Endodermal cell (in vitro differentiated cells): Measurements from ENCODE around the gene AAR2. TPM values are rescaled to one million over a fixed set of nuclear protein-coding genes. Genes with fewer than 3 reads are reported as not detected.

Source experiments
- DNase-seq: peaks from one replicate; pipeline ENCODE4 v3.0.0-alpha.2; 2017
- H3K27ac ChIP-seq: 2 replicates; pipeline ENCODE4 v1.5.1; 2013; ENCODE audit warnings: mild to moderate bottlenecking, low read depth, low read length, moderate library complexity
- H3K27me3 ChIP-seq: 2 replicates; pipeline ENCODE4 v1.6.1; 2013; ENCODE audit warnings: mild to moderate bottlenecking, low read length, moderate library complexity; ENCODE audit not compliant: insufficient read depth, control insufficient read depth, poor library complexity, severe bottlenecking
- H3K36me3 ChIP-seq: 2 replicates; pipeline ENCODE4 v1.7.0; 2013; ENCODE audit warnings: mild to moderate bottlenecking, low read length, moderate library complexity; ENCODE audit not compliant: control insufficient read depth, insufficient read depth
- H3K4me1 ChIP-seq: one replicate; pipeline ENCODE4 v1.7.0; 2013; ENCODE audit warnings: low read length; ENCODE audit not compliant: control insufficient read depth, insufficient read depth
- H3K4me3 ChIP-seq: 2 replicates; pipeline ENCODE4 v1.5.1; 2013; ENCODE audit warnings: mild to moderate bottlenecking, low read length, moderate library complexity
- H3K9ac ChIP-seq: 2 replicates; pipeline ENCODE4 v1.6.1; 2013; ENCODE audit warnings: mild to moderate bottlenecking, low read length, moderate library complexity; ENCODE audit not compliant: poor library complexity, severe bottlenecking; ENCODE audit errors: extremely low read depth
- H3K9me3 ChIP-seq: 2 replicates; pipeline ENCODE4 v1.6.1; 2013; ENCODE audit warnings: mild to moderate bottlenecking, low read length, moderate library complexity; ENCODE audit not compliant: control insufficient read depth
- H3K27ac Mint-ChIP-seq: 2 replicates; pipeline ENCODE4 v1.8.0; 2020; ENCODE audit warnings: mixed read lengths
- H3K27me3 Mint-ChIP-seq: 2 replicates; pipeline ENCODE4 v1.8.0; 2021; ENCODE audit warnings: mild to moderate bottlenecking, mixed read lengths; ENCODE audit not compliant: insufficient read depth
- H3K36me3 Mint-ChIP-seq: 2 replicates; pipeline ENCODE4 v1.8.0; 2020; ENCODE audit warnings: low read depth, mixed read lengths
- H3K4me1 Mint-ChIP-seq: 2 replicates; pipeline ENCODE4 v1.8.0; 2020; ENCODE audit warnings: mixed read lengths
- H3K4me3 Mint-ChIP-seq: 2 replicates; pipeline ENCODE4 v1.8.0; 2020; ENCODE audit warnings: mild to moderate bottlenecking, moderate library complexity, mixed read lengths
- H3K9me3 Mint-ChIP-seq: 2 replicates; pipeline ENCODE4 v1.8.0; 2020; ENCODE audit warnings: mild to moderate bottlenecking, mixed read lengths
- WGBS, 2 experiments: methylation state at CpG; one replicate each; pipeline versions ENCODE4 v1.1.5 to v1.1.7; 2013; ENCODE audit warnings: missing lambda C conversion rate in 2 of 2, mixed read lengths in 1 of 2; ENCODE audit not compliant: insufficient coverage in 1 of 2, insufficient read length in 1 of 2; 5-methylcytosine and 5-hydroxymethylcytosine counted together
- total RNA-seq, 2 donors: library from RNA; stranded (reverse); fragmentation: NEBNext Ultra II Directional in 1 of 2; extraction: Animal tissue kit (Norgen Biotek cat#: 25700) in 1 of 2; gene quantifications; 2 replicates in 1 of 2; 3 replicates in 1 of 2; pipeline ENCODE4 v1.2.1, GENCODE V29; 2021
- TF ChIP-seq, protein P1 (sequence below): fragments of 200-600 bp; sonication (generic); conservative IDR thresholded peaks from 2 replicates; pipeline ENCODE4 v1.5.0; 2021; ENCODE audit warnings: antibody characterized with exemption, mild to moderate bottlenecking

The AAR2 gene
- total RNA-seq, 2 donors from 2014 or later: 23.5 to 24.3 TPM

DNA sequence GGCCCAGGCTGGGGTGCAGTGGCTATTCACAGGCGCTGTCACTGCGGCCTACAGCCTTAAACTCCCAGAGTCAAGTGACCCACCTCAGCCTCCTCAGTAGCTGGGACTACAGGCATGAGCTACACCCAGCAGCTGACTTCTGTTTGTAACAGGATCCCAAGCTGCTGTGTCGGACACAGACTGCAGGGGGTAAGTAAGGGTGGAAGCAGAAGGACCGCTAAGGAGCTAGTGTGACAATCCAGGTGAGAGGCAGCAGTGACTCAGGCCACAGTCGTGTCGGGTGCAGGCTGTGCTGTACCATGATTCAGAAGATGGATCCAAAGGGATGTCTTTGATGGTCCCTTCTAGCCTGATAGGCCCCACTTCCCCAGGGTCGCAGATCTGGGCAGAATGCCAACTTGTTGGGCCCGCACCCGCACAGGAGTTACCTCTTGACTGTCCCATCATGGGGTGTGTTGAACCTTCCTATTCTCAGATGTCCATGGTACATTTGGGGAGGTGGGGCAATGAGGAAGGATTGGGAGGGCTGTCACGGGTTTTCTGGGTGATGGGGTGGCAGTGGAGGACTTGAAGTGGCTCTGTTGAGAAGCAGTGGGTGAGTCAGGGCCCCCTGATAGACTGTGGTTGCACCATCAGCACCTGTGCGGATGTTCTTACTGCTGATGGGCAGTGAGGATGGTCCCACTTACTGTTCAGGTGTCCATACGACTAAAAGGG lies 25.3 kb downstream of the AAR2 start:
- Mint-ChIP-seq H3K4me3 (no peak overlapping the region), H3K36me3 (peaks cover 8% of the 10 kb centered on the region), H3K27ac (no peak overlapping the region), H3K4me1 (peaks cover 15% of the 10 kb centered on the region), H3K9me3 (no peaks in the 10 kb centered on the region), H3K27me3 (peaks cover 25% of the 10 kb centered on the region)
- no peak overlapping the region for H3K9ac ChIP-seq
- H3K9me3 ChIP-seq: no peaks in the 10 kb centered on the region
- no peak for DNase-seq
- TF ChIP-seq, protein P1, sequence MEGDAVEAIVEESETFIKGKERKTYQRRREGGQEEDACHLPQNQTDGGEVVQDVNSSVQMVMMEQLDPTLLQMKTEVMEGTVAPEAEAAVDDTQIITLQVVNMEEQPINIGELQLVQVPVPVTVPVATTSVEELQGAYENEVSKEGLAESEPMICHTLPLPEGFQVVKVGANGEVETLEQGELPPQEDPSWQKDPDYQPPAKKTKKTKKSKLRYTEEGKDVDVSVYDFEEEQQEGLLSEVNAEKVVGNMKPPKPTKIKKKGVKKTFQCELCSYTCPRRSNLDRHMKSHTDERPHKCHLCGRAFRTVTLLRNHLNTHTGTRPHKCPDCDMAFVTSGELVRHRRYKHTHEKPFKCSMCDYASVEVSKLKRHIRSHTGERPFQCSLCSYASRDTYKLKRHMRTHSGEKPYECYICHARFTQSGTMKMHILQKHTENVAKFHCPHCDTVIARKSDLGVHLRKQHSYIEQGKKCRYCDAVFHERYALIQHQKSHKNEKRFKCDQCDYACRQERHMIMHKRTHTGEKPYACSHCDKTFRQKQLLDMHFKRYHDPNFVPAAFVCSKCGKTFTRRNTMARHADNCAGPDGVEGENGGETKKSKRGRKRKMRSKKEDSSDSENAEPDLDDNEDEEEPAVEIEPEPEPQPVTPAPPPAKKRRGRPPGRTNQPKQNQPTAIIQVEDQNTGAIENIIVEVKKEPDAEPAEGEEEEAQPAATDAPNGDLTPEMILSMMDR: no peak
- H3K36me3 ChIP-seq: peaks cover 2% of the 10 kb centered on the region
- peaks cover 4% of the 10 kb centered on the region for H3K4me1 ChIP-seq
- H3K27ac ChIP-seq: no peak overlapping the region
- 92 to 94% methylated on average over 11 to 12 of the region's 12 CpGs for WGBS, 2 experiments
- peaks cover 4% of the 10 kb centered on the region for H3K27me3 ChIP-seq
- no peak overlapping the region for H3K4me3 ChIP-seq

DNA sequence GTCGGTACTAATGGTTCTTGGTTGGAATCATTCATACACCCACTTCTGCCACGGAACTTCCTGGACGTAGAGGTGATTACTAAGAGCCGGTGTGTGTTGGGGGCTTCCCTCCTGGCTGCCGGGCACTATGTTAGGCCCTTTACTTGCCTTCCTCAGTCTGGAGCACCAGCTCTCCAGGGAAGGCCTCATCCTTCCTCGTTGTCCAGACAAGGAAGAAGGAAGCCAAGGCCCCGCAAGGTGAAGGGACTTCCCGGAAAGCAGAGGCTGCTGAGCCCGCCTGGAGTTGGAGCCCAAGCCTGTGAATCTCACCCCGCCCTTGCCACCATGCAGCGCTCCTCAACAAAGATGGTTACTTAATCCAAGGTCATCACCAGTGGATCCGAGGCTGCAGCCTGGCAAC lies 26.2 kb downstream of the AAR2 start:
- H3K27me3 ChIP-seq: peaks cover 4% of the 10 kb centered on the region
- H3K36me3 ChIP-seq: no peaks in the 10 kb centered on the region
- DNase-seq: no peak
- no peak overlapping the region for H3K4me3 ChIP-seq
- no peak overlapping the region for H3K9ac ChIP-seq
- no peaks in the 10 kb centered on the region for H3K9me3 ChIP-seq
- TF ChIP-seq, protein P1: no peak
- H3K4me3 Mint-ChIP-seq: no peak overlapping the region
- H3K36me3 Mint-ChIP-seq: no peaks in the 10 kb centered on the region
- peaks cover 4% of the 10 kb centered on the region for H3K4me1 ChIP-seq
- H3K27me3 Mint-ChIP-seq: peaks cover 25% of the 10 kb centered on the region
- peaks cover 15% of the 10 kb centered on the region for H3K4me1 Mint-ChIP-seq
- no peak overlapping the region for H3K27ac ChIP-seq
- no peaks in the 10 kb centered on the region for H3K9me3 Mint-ChIP-seq
- 94 to 96% methylated on average over 11 to 12 of the region's 12 CpGs for WGBS, 2 experiments
- no peak overlapping the region for H3K27ac Mint-ChIP-seq

DNA sequence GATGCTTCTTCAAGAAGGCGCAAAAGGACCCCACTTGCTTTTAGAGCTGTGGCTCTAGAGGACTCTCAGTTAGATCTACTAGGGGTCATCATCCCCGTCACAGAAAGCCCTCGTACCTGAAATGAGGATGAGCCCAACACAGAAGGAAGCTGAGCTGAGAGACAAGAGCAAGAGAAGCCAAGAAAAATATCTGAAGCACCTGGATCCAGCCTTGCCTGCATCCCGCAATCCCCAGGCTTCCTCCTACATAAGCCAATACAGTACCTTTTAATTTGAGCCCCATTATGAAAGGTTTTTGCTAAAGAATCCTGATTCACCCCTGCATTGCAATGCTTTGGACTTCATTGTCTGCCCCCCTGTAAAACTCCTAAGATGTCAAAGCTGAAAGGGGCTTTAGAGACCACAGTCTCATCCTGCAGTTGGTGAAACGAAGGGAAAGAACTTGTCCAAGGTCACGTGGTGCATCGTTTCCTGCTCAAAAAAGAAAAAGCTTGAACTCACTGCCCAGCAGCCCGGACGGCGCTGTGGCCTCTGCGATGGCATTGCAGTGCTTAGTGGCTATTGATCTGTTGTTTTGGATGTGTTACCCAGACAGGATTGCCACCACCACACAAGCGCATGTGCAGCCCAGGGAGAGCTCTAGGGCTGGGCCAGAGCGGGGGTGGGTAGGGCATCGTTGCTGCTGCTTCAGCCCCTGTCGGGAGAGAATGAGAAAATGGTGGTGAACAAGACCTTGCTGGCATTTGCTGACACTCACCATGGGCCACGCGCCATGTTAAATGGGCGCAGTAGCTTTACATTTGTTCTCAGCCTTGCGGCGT lies 28.4 kb downstream of the AAR2 start:
- no peak overlapping the region for H3K4me3 Mint-ChIP-seq
- Histone ChIP-seq H3K4me1 (no peaks in the 10 kb centered on the region), H3K27me3 (peaks cover 4% of the 10 kb centered on the region), H3K9ac (no peak overlapping the region), H3K4me3 (no peak overlapping the region), H3K36me3 (no peaks in the 10 kb centered on the region), H3K9me3 (no peaks in the 10 kb centered on the region), H3K27ac (no peak overlapping the region)
- H3K27ac Mint-ChIP-seq: no peak overlapping the region
- TF ChIP-seq, protein P1: no peak
- H3K4me1 Mint-ChIP-seq: peaks cover 7% of the 10 kb centered on the region
- H3K27me3 Mint-ChIP-seq: peaks cover 25% of the 10 kb centered on the region
- no peaks in the 10 kb centered on the region for H3K36me3 Mint-ChIP-seq
- WGBS, 2 experiments: 94 to 95% methylated on average over 18 to 20 of the region's 20 CpGs
- no peak for DNase-seq
- H3K9me3 Mint-ChIP-seq: no peaks in the 10 kb centered on the region
